ENCODE measurements around the gene PSMB3. TPM values are rescaled to one million over a fixed set of nuclear protein-coding genes. Genes with fewer than 3 reads are reported as not detected.

PSMB3 gene
- total and polyA plus RNA-seq, 11 donors = 145 to 305 (median 199) TPM

DNA sequence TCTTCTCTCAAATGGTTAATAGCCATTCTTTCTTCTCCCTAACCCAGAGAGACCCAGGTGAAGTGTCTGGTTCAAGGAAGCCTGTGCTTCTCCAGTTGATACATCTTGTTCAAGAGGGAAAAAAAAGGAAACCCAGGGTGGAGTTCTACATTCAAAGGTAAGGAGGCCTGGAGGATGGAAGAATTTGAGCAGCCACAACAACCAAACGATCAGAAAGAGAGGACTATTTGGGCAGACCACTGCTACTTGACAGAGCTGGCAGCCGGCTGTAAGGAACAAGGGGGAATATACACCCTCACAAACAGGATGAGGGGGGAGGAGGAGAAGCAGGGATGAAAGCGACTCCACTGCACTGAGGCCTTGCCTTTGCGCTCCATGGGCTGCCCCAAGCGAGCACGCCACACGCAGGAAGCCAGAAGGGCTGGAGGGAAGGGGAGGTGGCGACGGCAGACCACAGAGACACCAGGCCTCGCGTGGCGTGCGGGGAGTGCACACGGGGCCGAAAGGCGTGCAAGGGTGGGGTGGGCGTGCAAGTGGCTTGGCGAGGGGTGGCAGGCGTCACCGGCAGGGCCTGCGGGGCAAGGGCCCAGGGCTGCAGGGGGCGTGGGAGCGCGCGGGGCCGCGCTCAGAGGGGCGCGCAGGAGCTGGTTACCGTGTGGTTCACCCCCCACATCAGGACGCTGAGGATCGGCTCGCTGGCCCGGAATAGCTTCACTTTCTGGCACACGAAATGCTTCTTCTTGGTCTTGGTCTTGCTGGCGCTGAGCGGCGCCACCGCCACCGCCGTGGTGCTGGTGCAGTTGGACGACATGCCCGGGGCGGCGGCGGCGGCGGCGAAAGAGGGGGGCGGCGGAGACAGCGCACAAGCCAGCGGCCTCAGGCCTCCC is 46.3 kb downstream of the PSMB3 start:
- H3K4me1 ChIP-seq = peaks cover 6 to 42% (median 27%) of the 10 kb centered on the region in 12 donors
- intact Hi-C loops (cut with DNase I) = loop anchor here in 5 of 10 donors (2.0 to 5.0 kb wide), 2 partner anchors 46 to 47 kb away; partner anchors contain the start of gene PSMB3 (in 5 of the 5)
- WGBS, 4 donors = 0 to 1% (median 0%) methylated on average over 16 to 53 of the region's 53 CpGs
- TF ChIP-seq, protein P1, sequence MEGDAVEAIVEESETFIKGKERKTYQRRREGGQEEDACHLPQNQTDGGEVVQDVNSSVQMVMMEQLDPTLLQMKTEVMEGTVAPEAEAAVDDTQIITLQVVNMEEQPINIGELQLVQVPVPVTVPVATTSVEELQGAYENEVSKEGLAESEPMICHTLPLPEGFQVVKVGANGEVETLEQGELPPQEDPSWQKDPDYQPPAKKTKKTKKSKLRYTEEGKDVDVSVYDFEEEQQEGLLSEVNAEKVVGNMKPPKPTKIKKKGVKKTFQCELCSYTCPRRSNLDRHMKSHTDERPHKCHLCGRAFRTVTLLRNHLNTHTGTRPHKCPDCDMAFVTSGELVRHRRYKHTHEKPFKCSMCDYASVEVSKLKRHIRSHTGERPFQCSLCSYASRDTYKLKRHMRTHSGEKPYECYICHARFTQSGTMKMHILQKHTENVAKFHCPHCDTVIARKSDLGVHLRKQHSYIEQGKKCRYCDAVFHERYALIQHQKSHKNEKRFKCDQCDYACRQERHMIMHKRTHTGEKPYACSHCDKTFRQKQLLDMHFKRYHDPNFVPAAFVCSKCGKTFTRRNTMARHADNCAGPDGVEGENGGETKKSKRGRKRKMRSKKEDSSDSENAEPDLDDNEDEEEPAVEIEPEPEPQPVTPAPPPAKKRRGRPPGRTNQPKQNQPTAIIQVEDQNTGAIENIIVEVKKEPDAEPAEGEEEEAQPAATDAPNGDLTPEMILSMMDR (IDR thresholded peaks at IDR 0.05) = peak in 3 of 12 donors; percentile 12 to 22 (median 20)
- TF ChIP-seq POLR2A (IDR thresholded peaks at IDR 0.05) = no peak
- H3K27ac ChIP-seq = peak overlapping the region; percentile 89 to 100 (median 99)
- H3K36me3 ChIP-seq = peaks cover 0 to 48% (median 42%) of the 10 kb centered on the region in 9 donors
- DNase-seq = peak in 4 of 5 donors; percentile 56 to 71 (median 58)
- ATAC-seq = peak; percentile 6 to 49 (median 32)
- H3K27me3 ChIP-seq = no peaks in the 10 kb centered on the region
- H3K4me3 ChIP-seq = peak overlapping the region; percentile 65 to 98 (median 82)
- peaks cover 0 to 2% (median 0%) of the 10 kb centered on the region in 12 donors for H3K9me3 ChIP-seq

DNA sequence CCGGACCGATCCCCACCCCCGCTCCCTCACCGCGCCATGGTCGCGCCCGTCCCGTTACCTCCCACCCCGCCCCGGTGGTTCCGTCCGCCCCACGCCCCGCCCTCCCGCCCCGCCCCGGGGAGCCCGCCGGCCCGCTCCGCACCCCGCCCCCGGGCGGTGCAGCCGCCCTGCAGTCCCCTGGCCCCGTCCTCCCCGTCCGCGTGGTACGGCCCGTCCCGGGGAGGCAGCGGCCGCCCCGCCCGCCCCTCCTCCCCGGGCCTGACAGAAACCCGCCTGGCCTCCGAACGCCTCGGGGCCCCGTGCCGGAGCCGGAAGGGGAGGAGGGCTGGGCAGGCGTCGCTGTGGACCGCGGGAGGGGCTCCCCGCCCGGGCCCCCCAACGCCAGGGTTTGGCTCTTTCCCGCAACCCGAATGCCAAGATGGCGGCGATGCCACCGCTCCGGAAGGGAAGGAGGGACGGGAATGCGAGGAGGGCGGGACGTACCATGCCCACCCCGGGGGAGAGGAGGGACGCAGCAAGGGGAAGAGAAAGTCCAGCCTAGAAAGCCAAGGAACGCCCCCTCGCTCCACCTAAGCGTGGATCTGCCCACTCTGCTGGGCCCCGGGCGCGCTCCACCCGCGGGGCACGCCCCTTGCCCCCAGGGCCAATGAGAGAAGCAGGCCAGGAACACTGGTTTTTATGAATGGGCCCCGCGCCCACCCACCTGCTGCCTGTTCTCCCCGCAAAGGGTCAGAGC is 47.1 kb downstream of the PSMB3 start, which contains the start of gene PIP4K2B:
PIP4K2B (minus strand) TSS at position 56 of the 736 bp plus-strand sequence. CDS start 132 bp downstream, outside the sequence.
- ATAC-seq (peak; percentile 93 to 97 (median 96)), DNase-seq (peak; percentile 96 to 98 (median 96))
- peak within 1 kb of the TSS; percentile 65 to 98 (median 82) for H3K4me3 ChIP-seq
- peaks cover 6 to 42% (median 27%) of the 10 kb centered on the region in 12 donors for H3K4me1 ChIP-seq
- peaks cover 0 to 55% (median 47%) of the 10 kb centered on the region in 9 donors for H3K36me3 ChIP-seq
- peaks cover 0 to 7% (median 0%) of the 10 kb centered on the region in 12 donors for H3K9me3 ChIP-seq
- peak in 1 of 2 donors; percentile 57 for TF ChIP-seq POLR2A (IDR thresholded peaks at IDR 0.05)
- TF ChIP-seq, protein P1 (IDR thresholded peaks at IDR 0.05) = no peak
- H3K27ac ChIP-seq = peak within 1 kb of the TSS; percentile 89 to 100 (median 99)
- H3K27me3 ChIP-seq = no peaks in the 10 kb centered on the region
- intact Hi-C loops (cut with DNase I) = loop anchor here in 5 of 10 donors (1.0 to 5.0 kb wide), 4 partner anchors 26 to 55 kb away; partner anchors contain the start of genes PSMB3 (in 5 of the 5) and CWC25 (in 1 of the 5)
- 0 to 1% (median 1%) methylated on average over 24 to 76 of the region's 76 CpGs for WGBS, 4 donors

DNA sequence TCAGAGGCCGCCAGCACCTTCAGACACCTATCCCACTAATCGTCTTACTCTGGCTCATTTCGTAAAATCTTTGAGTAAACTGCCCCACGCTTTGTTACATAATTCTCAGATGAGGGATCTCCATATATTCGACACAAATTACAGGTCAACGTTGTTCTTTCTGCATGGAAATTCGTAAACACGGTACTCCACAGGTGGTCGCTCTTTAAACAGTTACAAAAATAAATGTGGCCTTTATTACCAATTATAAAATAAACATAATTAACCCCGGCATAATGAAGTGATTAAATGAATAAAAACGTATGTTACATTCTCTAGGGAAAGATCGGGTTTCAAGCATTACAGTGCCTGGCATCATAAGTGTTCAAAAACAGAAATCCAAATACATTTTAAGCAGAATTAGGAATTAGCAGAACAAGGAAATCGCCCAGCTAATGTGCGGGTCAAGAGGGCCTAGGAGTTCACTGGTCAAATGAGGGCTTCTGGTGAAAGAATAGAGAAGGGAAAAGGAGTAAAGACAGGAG is 47.8 kb downstream of the PSMB3 start:
- 25 to 30% (median 27%) methylated on average over 14 of the region's 14 CpGs for WGBS, 4 donors
- Histone ChIP-seq H3K36me3 (peaks cover 0 to 56% (median 50%) of the 10 kb centered on the region in 9 donors), H3K4me3 (peak overlapping the region; percentile 65 to 98 (median 82)), H3K9me3 (peaks cover 0 to 7% (median 0%) of the 10 kb centered on the region in 12 donors), H3K27ac (peak overlapping the region; percentile 89 to 100 (median 99)), H3K4me1 (peaks cover 6 to 42% (median 27%) of the 10 kb centered on the region in 12 donors), H3K27me3 (no peaks in the 10 kb centered on the region)
- DNase-seq = no peak
- ATAC-seq = no peak
- no peak for TF ChIP-seq POLR2A (IDR thresholded peaks at IDR 0.05)
- TF ChIP-seq, protein P1 (IDR thresholded peaks at IDR 0.05) = no peak
- intact Hi-C loops (cut with DNase I) = loop anchor here in 2 of 10 donors (1.0 to 2.0 kb wide), 2 partner anchors 25 to 55 kb away; partner anchors contain the start of gene CWC25 (in 1 of the 2)
